Smooth muscle cell (in vitro differentiated cells): ENCODE measurements around the gene CNOT4. TPM values are rescaled to one million over a fixed set of nuclear protein-coding genes. Genes with fewer than 3 reads are reported as not detected.

Experiments
- DNase-seq: peaks from one replicate; lab custom pipeline; 2025; ENCODE audit not compliant: unreplicated experiment; lab: John Stamatoyannopoulos, UW
- H2AFZ ChIP-seq: fragments of 200-600 bp; sonication (generic); 2 replicates; pipeline ENCODE4 v1.6.0; 2016; ENCODE audit warnings: antibody characterized with exemption, low read depth, mild to moderate bottlenecking
- H3F3A ChIP-seq: fragments of 200-600 bp; sonication (generic); 2 replicates; pipeline ENCODE4 v1.6.0; 2017; ENCODE audit warnings: antibody characterized with exemption, low read depth
- H3K27ac ChIP-seq: fragments of 200-600 bp; sonication (generic); 2 replicates; pipeline ENCODE4 v1.5.1; 2016; ENCODE audit warnings: low read depth, mild to moderate bottlenecking
- H3K27me3 ChIP-seq: fragments of 200-600 bp; sonication (generic); 2 replicates; pipeline ENCODE4 v1.6.1; 2016; ENCODE audit warnings: low read depth, mild to moderate bottlenecking
- H3K36me3 ChIP-seq: fragments of 200-600 bp; sonication (generic); 2 replicates; pipeline ENCODE4 v1.5.1; 2016; ENCODE audit warnings: low read depth
- H3K4me1 ChIP-seq: fragments of 200-600 bp; sonication (generic); 2 replicates; pipeline ENCODE4 v1.5.1; 2016; ENCODE audit warnings: low read depth
- H3K4me2 ChIP-seq: fragments of 200-600 bp; sonication (generic); 2 replicates; pipeline ENCODE4 v1.6.0; 2016; ENCODE audit warnings: mild to moderate bottlenecking
- H3K4me3 ChIP-seq: fragments of 200-600 bp; sonication (generic); 2 replicates; pipeline ENCODE4 v1.5.1; 2016; ENCODE audit warnings: mild to moderate bottlenecking
- H3K79me2 ChIP-seq: fragments of 200-600 bp; sonication (generic); 2 replicates; pipeline ENCODE4 v1.6.0; 2016; ENCODE audit warnings: low read depth, mild to moderate bottlenecking
- H3K9ac ChIP-seq: fragments of 200-600 bp; sonication (generic); 2 replicates; pipeline ENCODE4 v1.6.0; 2016; ENCODE audit warnings: low read depth
- H3K9me3 ChIP-seq: fragments of 200-600 bp; sonication (generic); replicated peaks from 2 replicates; pipeline ENCODE4 v1.5.1; 2016; ENCODE audit warnings: low read depth
- H4K20me1 ChIP-seq: fragments of 200-600 bp; sonication (generic); 2 replicates; pipeline ENCODE4 v1.6.0; 2016; ENCODE audit warnings: low read depth
- CTCF ChIP-seq: fragments of 200-600 bp; sonication (generic); IDR thresholded peaks from 2 replicates; pipeline ENCODE4 v1.5.1; 2017; ENCODE audit warnings: borderline replicate concordance, mild to moderate bottlenecking, antibody characterized with exemption; ENCODE audit not compliant: insufficient read depth, poor library complexity, severe bottlenecking
- WGBS: methylation state at CpG from one replicate; pipeline ENCODE4 v1.1.7; 2016; ENCODE audit warnings: low lambda C conversion rate; 5-methylcytosine and 5-hydroxymethylcytosine counted together
- polyA plus RNA-seq: library from polyadenylated mRNA; unstranded; fragments of >200 nt; fragmentation: Nextera tagmentation; extraction: Ambion mirVana; gene quantifications from 2 replicates; pipeline ENCODE4 v1.2.1, GENCODE V29; 2016
- total RNA-seq: library from RNA; depleted of rRNA; stranded (reverse); fragments of >200 nt; gene quantifications from 2 replicates; pipeline ENCODE4 v1.2.3, GENCODE V29; 2014

Gene CNOT4
- total and polyA plus RNA-seq, 2 experiments from 2014 or later, result 15.8 to 22.9 TPM

GRCh38 chr7:135403302-135403701 lies 106.6 kb downstream of the CNOT4 start:
- Histone ChIP-seq H2AFZ (no peak overlapping the region), H3F3A (no peaks in the 10 kb centered on the region), H4K20me1 (peaks cover 6% of the 10 kb centered on the region), H3K9ac (no peak overlapping the region), H3K27ac (no peak overlapping the region), H3K9me3 (no peaks in the 10 kb centered on the region), H3K4me2 (no peak overlapping the region), H3K36me3 (no peaks in the 10 kb centered on the region), H3K4me3 (no peak overlapping the region), H3K79me2 (no peaks in the 10 kb centered on the region), H3K27me3 (no peaks in the 10 kb centered on the region), H3K4me1 (no peaks in the 10 kb centered on the region)
- TF ChIP-seq CTCF, result no peak
- 98% methylated on average over 3 of the region's 3 CpGs for WGBS
- no peak for DNase-seq

GRCh38 chr7:135397689-135398088 lies 112.2 kb downstream of the CNOT4 start:
- Histone ChIP-seq H4K20me1 (peaks cover 6% of the 10 kb centered on the region), H3K27ac (no peak overlapping the region), H3K79me2 (no peaks in the 10 kb centered on the region), H3K4me1 (no peaks in the 10 kb centered on the region), H3K4me2 (no peak overlapping the region), H3F3A (no peaks in the 10 kb centered on the region), H3K4me3 (no peak overlapping the region), H3K27me3 (no peaks in the 10 kb centered on the region), H3K9me3 (no peaks in the 10 kb centered on the region), H3K9ac (no peak overlapping the region), H2AFZ (no peak overlapping the region), H3K36me3 (peaks cover 11% of the 10 kb centered on the region)
- DNase-seq, result no peak
- TF ChIP-seq CTCF, result no peak

- H3K4me1 ChIP-seq, result no peaks in the 10 kb centered on the region
Measured at GRCh38 chr7:135392701-135393100, 117.2 kb downstream of the CNOT4 start.

More at GRCh38 chr7:135392701-135393100, 117.2 kb downstream of the CNOT4 start:
- Histone ChIP-seq H4K20me1 (peaks cover 19% of the 10 kb centered on the region), H3K4me3 (no peak overlapping the region), H3F3A (no peaks in the 10 kb centered on the region), H3K27ac (no peak overlapping the region), H3K4me2 (no peak overlapping the region), H2AFZ (no peak overlapping the region), H3K79me2 (no peaks in the 10 kb centered on the region), H3K9me3 (no peaks in the 10 kb centered on the region), H3K36me3 (peaks cover 15% of the 10 kb centered on the region), H3K27me3 (no peaks in the 10 kb centered on the region), H3K9ac (no peak overlapping the region)
- no peak for DNase-seq
- 97% methylated on average over 4 of the region's 4 CpGs for WGBS
- TF ChIP-seq CTCF, result no peak
